Measurements from ENCODE around the gene SACS. TPM values are rescaled to one million over a fixed set of nuclear protein-coding genes. Genes with fewer than 3 reads are reported as not detected.

Gene SACS
- total and polyA plus RNA-seq, 5 experiments from 2014 or later = 2.1 to 31.0 (median 3.4) TPM

GRCh38 chr13:23386533-23386932 is 47.0 kb downstream of the SACS start:
- Mint-ChIP-seq H3K9me3 (no peaks in the 10 kb centered on the region), H3K27me3 (peaks cover 5 to 21% (median 16%) of the 10 kb centered on the region in 5 donors), H3K36me3 (no peaks in the 10 kb centered on the region), H3K27ac (peak overlapping the region in 1 of 10 donors; percentile 68), H3K4me1 (peaks cover 0 to 16% (median 0%) of the 10 kb centered on the region in 4 donors), H3K4me3 (no peak overlapping the region)
- ATAC-seq (no peak), DNase-seq (no peak)
- POLR2A ChIA-PET = no interaction called here

- Mint-ChIP-seq H3K27me3 (peaks cover 5 to 20% (median 16%) of the 10 kb centered on the region in 5 donors), H3K9me3 (no peaks in the 10 kb centered on the region), H3K4me1 (peaks cover 0 to 16% (median 0%) of the 10 kb centered on the region in 4 donors), H3K27ac (no peak overlapping the region), H3K4me3 (no peak overlapping the region), H3K36me3 (no peaks in the 10 kb centered on the region)
- ATAC-seq (no peak), DNase-seq (no peak)
- POLR2A ChIA-PET = no interaction called here
These were observed 47.6 kb downstream of the SACS start for GRCh38 chr13:23385931-23386330.

- ATAC-seq (peak in 1 of 2 donors; percentile 70), DNase-seq (peak in 1 of 10 donors; percentile 29)
- Mint-ChIP-seq H3K36me3 (no peaks in the 10 kb centered on the region), H3K27ac (peak overlapping the region in 1 of 10 donors; percentile 47), H3K9me3 (no peaks in the 10 kb centered on the region), H3K27me3 (peaks cover 5 to 20% (median 16%) of the 10 kb centered on the region in 5 donors), H3K4me1 (peaks cover 2 to 24% (median 3%) of the 10 kb centered on the region in 4 donors), H3K4me3 (no peak overlapping the region)
- POLR2A ChIA-PET = no interaction called here
These were observed 49.4 kb downstream of the SACS start for GRCh38 chr13:23384111-23384510.

GRCh38 chr13:23383151-23383550 is 50.4 kb downstream of the SACS start:
- Mint-ChIP-seq H3K27ac (peak overlapping the region in 2 of 10 donors; percentile 1 to 47), H3K36me3 (no peaks in the 10 kb centered on the region), H3K9me3 (no peaks in the 10 kb centered on the region), H3K27me3 (peaks cover 5 to 20% (median 16%) of the 10 kb centered on the region in 5 donors), H3K4me3 (no peak overlapping the region), H3K4me1 (peaks cover 6 to 34% (median 12%) of the 10 kb centered on the region in 4 donors)
- ATAC-seq (no peak), DNase-seq (no peak)
- POLR2A ChIA-PET = interaction anchor here (1.0 kb wide), 1 partner anchor 17 kb away, joined by 3 read pairs; no protein-coding TSS in a partner anchor

- Mint-ChIP-seq H3K4me3 (no peak overlapping the region), H3K27ac (no peak overlapping the region), H3K36me3 (no peaks in the 10 kb centered on the region), H3K9me3 (no peaks in the 10 kb centered on the region), H3K27me3 (peaks cover 5 to 17% (median 12%) of the 10 kb centered on the region in 5 donors), H3K4me1 (peaks cover 11 to 45% (median 24%) of the 10 kb centered on the region in 4 donors)
- POLR2A ChIA-PET = no interaction called here
- DNase-seq (no peak), ATAC-seq (no peak)
These were observed 51.6 kb downstream of the SACS start for GRCh38 chr13:23381866-23382265.

- Mint-ChIP-seq H3K27me3 (peaks cover 0 to 17% (median 9%) of the 10 kb centered on the region in 5 donors), H3K9me3 (no peaks in the 10 kb centered on the region), H3K4me1 (peaks cover 14 to 57% (median 33%) of the 10 kb centered on the region in 4 donors), H3K36me3 (no peaks in the 10 kb centered on the region), H3K4me3 (no peak overlapping the region), H3K27ac (no peak overlapping the region)
- POLR2A ChIA-PET = no interaction called here
- ATAC-seq (no peak), DNase-seq (no peak)
These were observed 53.0 kb downstream of the SACS start for GRCh38 chr13:23380534-23380933.

GRCh38 chr13:23377983-23378632 is 55.4 kb downstream of the SACS start:
- POLR2A ChIA-PET = no interaction called here
- no peak for ATAC-seq
- Mint-ChIP-seq H3K27me3 (peaks cover 0 to 2% (median 1%) of the 10 kb centered on the region in 5 donors), H3K27ac (peak overlapping the region in 8 of 10 donors; percentile 1 to 78 (median 46)), H3K36me3 (peaks cover 0 to 3% (median 0%) of the 10 kb centered on the region in 3 donors), H3K4me1 (peaks cover 14 to 52% (median 39%) of the 10 kb centered on the region in 4 donors), H3K4me3 (peak overlapping the region in 7 of 10 donors; percentile 4 to 50 (median 30)), H3K9me3 (no peaks in the 10 kb centered on the region)
- peak in 8 of 10 donors; percentile 8 to 52 (median 23) for DNase-seq

- H3K36me3 Mint-ChIP-seq = peaks cover 0 to 9% (median 0%) of the 10 kb centered on the region in 3 donors
- peaks cover 18 to 57% (median 45%) of the 10 kb centered on the region in 4 donors for H3K4me1 Mint-ChIP-seq
- POLR2A ChIA-PET = no interaction called here
These were observed 55.9 kb downstream of the SACS start for GRCh38 chr13:23377579-23377978.

GRCh38 chr13:23375001-23375971 is 58.2 kb downstream of the SACS start:
- POLR2A ChIA-PET = interaction anchor here (0.8 to 1.0 kb wide), 3 partner anchors 322 to 879 kb away, joined by 3 read pairs; no protein-coding TSS in a partner anchor
- H3K9me3 Mint-ChIP-seq = no peaks in the 10 kb centered on the region
- peak overlapping the region; percentile 57 to 83 (median 74) for H3K4me3 Mint-ChIP-seq
- H3K27me3 Mint-ChIP-seq = no peaks in the 10 kb centered on the region
- peak; percentile 89 for ATAC-seq
- DNase-seq = peak; percentile 88 to 99 (median 95)
- peaks cover 23 to 66% (median 56%) of the 10 kb centered on the region in 4 donors for H3K4me1 Mint-ChIP-seq
- peaks cover 2 to 28% (median 10%) of the 10 kb centered on the region in 3 donors for H3K36me3 Mint-ChIP-seq
- H3K27ac Mint-ChIP-seq = peak overlapping the region in 9 of 10 donors; percentile 21 to 90 (median 75)

More at GRCh38 chr13:23377579-23377978, 55.9 kb downstream of the SACS start:
- ATAC-seq (no peak), DNase-seq (no peak)
- H3K27me3 Mint-ChIP-seq = peaks cover 0 to 2% (median 0%) of the 10 kb centered on the region in 5 donors
- peak overlapping the region in 3 of 10 donors; percentile 1 to 77 (median 51) for H3K27ac Mint-ChIP-seq
- no peaks in the 10 kb centered on the region for H3K9me3 Mint-ChIP-seq
- H3K4me3 Mint-ChIP-seq = peak overlapping the region in 1 of 10 donors; percentile 8

- POLR2A ChIA-PET = no interaction called here
- no peak for ATAC-seq
- Mint-ChIP-seq H3K27ac (peak overlapping the region in 1 of 10 donors; percentile 18), H3K9me3 (no peaks in the 10 kb centered on the region), H3K36me3 (peaks cover 6 to 56% (median 27%) of the 10 kb centered on the region in 3 donors), H3K27me3 (no peaks in the 10 kb centered on the region), H3K4me3 (peak overlapping the region in 7 of 10 donors; percentile 2 to 44 (median 22)), H3K4me1 (peaks cover 12 to 41% (median 36%) of the 10 kb centered on the region in 4 donors)
- no peak for DNase-seq
These were observed 61.1 kb downstream of the SACS start for GRCh38 chr13:23372264-23372906.

GRCh38 chr13:23367907-23368306 is 65.6 kb downstream of the SACS start:
- H3K9me3 Mint-ChIP-seq = no peaks in the 10 kb centered on the region
- no peaks in the 10 kb centered on the region for H3K27me3 Mint-ChIP-seq
- POLR2A ChIA-PET = no interaction called here
- no peak overlapping the region for H3K4me3 Mint-ChIP-seq
- peaks cover 11 to 16% (median 13%) of the 10 kb centered on the region in 4 donors for H3K4me1 Mint-ChIP-seq
- H3K27ac Mint-ChIP-seq = no peak overlapping the region
- DNase-seq (no peak), ATAC-seq (no peak)
- peaks cover 15 to 95% (median 51%) of the 10 kb centered on the region in 3 donors for H3K36me3 Mint-ChIP-seq

GRCh38 chr13:23365652-23366051 is 67.8 kb downstream of the SACS start:
- ATAC-seq (no peak), DNase-seq (no peak)
- POLR2A ChIA-PET = interaction anchor here (0.8 kb wide), 1 partner anchor 17 kb away, joined by 3 read pairs; no protein-coding TSS in a partner anchor
- Mint-ChIP-seq H3K4me3 (no peak overlapping the region), H3K27me3 (no peaks in the 10 kb centered on the region), H3K4me1 (peaks cover 0 to 3% (median 0%) of the 10 kb centered on the region in 4 donors), H3K36me3 (peaks cover 15 to 98% (median 53%) of the 10 kb centered on the region in 3 donors), H3K27ac (no peak overlapping the region), H3K9me3 (no peaks in the 10 kb centered on the region)

Measured in naive thymus-derived CD8-positive, alpha-beta T cell (primary cell).